ENCODE measurements around the gene PLXNB3.

DNA sequence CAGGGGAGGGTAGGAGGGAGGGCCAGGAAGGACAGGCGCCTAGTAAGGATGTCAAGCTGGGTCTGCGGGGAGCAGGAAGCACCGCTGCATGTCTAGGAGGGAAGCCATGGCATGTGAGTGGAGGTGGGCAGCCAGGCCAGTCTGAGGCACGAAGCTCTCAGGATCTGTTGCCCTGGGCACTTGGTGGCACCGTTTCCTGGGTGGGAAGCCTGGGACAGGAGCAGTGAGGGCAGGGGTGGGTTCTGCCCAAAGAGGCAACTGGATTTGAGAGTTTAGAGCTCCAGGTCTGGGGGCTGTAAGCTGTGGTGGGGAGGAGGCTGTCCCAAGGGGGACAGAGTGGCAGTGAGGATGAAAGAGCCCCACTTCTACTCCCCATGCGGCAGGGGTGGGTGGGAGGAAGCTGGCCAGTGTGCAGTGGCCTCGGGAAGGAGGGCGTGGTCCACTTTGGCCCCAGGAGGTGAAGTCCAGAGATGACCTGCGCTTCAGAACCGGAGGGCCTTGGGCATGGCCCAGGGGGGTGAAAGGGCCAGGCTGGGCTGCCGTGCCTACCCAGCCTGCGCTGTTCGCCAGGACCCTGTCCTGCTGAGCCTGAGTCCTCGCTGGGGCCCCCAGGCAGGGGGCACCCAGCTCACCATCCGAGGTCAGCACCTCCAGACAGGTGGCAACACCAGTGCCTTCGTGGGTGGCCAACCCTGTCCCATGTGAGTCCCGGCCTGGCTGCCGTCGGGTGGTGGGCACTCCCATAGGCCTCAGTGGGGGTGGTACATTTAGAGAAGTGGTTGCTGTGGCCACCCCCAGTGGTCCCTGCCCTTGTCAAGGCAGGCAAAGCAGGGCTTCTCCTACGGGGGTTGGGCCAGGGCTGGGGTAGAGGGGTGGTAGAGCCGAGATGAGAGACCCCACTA is 8.5 kb downstream of the PLXNB3 start:
- no peak for TF ChIP-seq ZSCAN30 (tag by site-specific recombination; IDR thresholded peaks at IDR 0.05)
- no peak for TF ChIP-seq OVOL3 (tag by site-specific recombination; IDR thresholded peaks at IDR 0.05)
- TF ChIP-seq, protein P1, sequence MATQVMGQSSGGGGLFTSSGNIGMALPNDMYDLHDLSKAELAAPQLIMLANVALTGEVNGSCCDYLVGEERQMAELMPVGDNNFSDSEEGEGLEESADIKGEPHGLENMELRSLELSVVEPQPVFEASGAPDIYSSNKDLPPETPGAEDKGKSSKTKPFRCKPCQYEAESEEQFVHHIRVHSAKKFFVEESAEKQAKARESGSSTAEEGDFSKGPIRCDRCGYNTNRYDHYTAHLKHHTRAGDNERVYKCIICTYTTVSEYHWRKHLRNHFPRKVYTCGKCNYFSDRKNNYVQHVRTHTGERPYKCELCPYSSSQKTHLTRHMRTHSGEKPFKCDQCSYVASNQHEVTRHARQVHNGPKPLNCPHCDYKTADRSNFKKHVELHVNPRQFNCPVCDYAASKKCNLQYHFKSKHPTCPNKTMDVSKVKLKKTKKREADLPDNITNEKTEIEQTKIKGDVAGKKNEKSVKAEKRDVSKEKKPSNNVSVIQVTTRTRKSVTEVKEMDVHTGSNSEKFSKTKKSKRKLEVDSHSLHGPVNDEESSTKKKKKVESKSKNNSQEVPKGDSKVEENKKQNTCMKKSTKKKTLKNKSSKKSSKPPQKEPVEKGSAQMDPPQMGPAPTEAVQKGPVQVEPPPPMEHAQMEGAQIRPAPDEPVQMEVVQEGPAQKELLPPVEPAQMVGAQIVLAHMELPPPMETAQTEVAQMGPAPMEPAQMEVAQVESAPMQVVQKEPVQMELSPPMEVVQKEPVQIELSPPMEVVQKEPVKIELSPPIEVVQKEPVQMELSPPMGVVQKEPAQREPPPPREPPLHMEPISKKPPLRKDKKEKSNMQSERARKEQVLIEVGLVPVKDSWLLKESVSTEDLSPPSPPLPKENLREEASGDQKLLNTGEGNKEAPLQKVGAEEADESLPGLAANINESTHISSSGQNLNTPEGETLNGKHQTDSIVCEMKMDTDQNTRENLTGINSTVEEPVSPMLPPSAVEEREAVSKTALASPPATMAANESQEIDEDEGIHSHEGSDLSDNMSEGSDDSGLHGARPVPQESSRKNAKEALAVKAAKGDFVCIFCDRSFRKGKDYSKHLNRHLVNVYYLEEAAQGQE (tag by site-specific recombination; IDR thresholded peaks at IDR 0.05), result no peak
- TF ChIP-seq, protein P2, sequence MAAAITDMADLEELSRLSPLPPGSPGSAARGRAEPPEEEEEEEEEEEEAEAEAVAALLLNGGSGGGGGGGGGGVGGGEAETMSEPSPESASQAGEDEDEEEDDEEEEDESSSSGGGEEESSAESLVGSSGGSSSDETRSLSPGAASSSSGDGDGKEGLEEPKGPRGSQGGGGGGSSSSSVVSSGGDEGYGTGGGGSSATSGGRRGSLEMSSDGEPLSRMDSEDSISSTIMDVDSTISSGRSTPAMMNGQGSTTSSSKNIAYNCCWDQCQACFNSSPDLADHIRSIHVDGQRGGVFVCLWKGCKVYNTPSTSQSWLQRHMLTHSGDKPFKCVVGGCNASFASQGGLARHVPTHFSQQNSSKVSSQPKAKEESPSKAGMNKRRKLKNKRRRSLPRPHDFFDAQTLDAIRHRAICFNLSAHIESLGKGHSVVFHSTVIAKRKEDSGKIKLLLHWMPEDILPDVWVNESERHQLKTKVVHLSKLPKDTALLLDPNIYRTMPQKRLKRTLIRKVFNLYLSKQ (tag by site-specific recombination; IDR thresholded peaks at IDR 0.05; ENCODE audit: borderline replicate concordance), result no peak
- TF ChIP-seq, protein P3, sequence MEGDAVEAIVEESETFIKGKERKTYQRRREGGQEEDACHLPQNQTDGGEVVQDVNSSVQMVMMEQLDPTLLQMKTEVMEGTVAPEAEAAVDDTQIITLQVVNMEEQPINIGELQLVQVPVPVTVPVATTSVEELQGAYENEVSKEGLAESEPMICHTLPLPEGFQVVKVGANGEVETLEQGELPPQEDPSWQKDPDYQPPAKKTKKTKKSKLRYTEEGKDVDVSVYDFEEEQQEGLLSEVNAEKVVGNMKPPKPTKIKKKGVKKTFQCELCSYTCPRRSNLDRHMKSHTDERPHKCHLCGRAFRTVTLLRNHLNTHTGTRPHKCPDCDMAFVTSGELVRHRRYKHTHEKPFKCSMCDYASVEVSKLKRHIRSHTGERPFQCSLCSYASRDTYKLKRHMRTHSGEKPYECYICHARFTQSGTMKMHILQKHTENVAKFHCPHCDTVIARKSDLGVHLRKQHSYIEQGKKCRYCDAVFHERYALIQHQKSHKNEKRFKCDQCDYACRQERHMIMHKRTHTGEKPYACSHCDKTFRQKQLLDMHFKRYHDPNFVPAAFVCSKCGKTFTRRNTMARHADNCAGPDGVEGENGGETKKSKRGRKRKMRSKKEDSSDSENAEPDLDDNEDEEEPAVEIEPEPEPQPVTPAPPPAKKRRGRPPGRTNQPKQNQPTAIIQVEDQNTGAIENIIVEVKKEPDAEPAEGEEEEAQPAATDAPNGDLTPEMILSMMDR (tag by site-specific recombination; IDR thresholded peaks at IDR 0.05), result no peak
- TF ChIP-seq, protein P4, sequence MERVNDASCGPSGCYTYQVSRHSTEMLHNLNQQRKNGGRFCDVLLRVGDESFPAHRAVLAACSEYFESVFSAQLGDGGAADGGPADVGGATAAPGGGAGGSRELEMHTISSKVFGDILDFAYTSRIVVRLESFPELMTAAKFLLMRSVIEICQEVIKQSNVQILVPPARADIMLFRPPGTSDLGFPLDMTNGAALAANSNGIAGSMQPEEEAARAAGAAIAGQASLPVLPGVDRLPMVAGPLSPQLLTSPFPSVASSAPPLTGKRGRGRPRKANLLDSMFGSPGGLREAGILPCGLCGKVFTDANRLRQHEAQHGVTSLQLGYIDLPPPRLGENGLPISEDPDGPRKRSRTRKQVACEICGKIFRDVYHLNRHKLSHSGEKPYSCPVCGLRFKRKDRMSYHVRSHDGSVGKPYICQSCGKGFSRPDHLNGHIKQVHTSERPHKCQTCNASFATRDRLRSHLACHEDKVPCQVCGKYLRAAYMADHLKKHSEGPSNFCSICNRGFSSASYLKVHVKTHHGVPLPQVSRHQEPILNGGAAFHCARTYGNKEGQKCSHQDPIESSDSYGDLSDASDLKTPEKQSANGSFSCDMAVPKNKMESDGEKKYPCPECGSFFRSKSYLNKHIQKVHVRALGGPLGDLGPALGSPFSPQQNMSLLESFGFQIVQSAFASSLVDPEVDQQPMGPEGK (tag by site-specific recombination; IDR thresholded peaks at IDR 0.05), result no peak
